Stomach (tissue), 9 donors: ENCODE measurements around the gene IP6K3. TPM values are rescaled to one million over a fixed set of nuclear protein-coding genes. Genes with fewer than 3 reads are reported as not detected.

ENCODE experiments used
- DNase-seq, 2 donors: peaks; one replicate each; pipeline versions ENCODE4 v3.0.0 to v3.0.0-alpha.2; 2013 to 2019
- H3K27ac ChIP-seq, 5 donors: fragments of 200-600 bp in 4 of 5; sonication (generic) in 4 of 5; one replicate each; pipeline ENCODE4 v1.5.1; 2013 to 2019; ENCODE audit warnings: mild to moderate bottlenecking in 1 of 5, moderate library complexity in 1 of 5
- H3K27me3 ChIP-seq, 3 donors: fragments of 200-600 bp; sonication (generic); one replicate each; pipeline ENCODE4 v1.5.1; 2017 to 2019; ENCODE audit warnings: mixed run types in 1 of 3
- H3K36me3 ChIP-seq, 4 donors: fragments of 200-600 bp; sonication (generic); 1 replicate in 3 of 4; 2 replicates in 1 of 4; pipeline ENCODE4 v1.5.1; 2016 to 2019
- H3K4me1 ChIP-seq, 4 donors: fragments of 200-600 bp; sonication (generic); one replicate each; pipeline ENCODE4 v1.5.1; 2016 to 2019
- H3K4me3 ChIP-seq, 4 donors: fragments of 200-600 bp; sonication (generic) in 3 of 4; one replicate each; pipeline ENCODE4 v1.5.1; 2016 to 2019; ENCODE audit warnings: mild to moderate bottlenecking in 1 of 4
- H3K9me3 ChIP-seq, 4 donors: fragments of 200-600 bp; sonication (generic); one replicate each; pipeline ENCODE4 v1.5.1; 2016 to 2019
- EP300 ChIP-seq: sonication (generic); formaldehyde crosslinking; IDR thresholded peaks from one replicate; pipeline ENCODE4 v1.6.1; 2017; ENCODE audit warnings: antibody characterized with exemption
- POLR2A ChIP-seq, 4 donors: fragments of 450-650 bp; IDR thresholded peaks; one replicate each; pipeline ENCODE4 v1.6.1; 2016; ENCODE audit warnings: antibody characterized with exemption in 4 of 4, control low read depth in 2 of 4, mild to moderate bottlenecking in 1 of 4, moderate library complexity in 1 of 4
- POLR2AphosphoS5 ChIP-seq, 3 donors: sonication (generic); formaldehyde crosslinking; IDR thresholded peaks; one replicate each; pipeline ENCODE4 v1.6.1; 2016; ENCODE audit warnings: antibody characterized with exemption in 3 of 3
- WGBS, 5 donors: extraction: QIAGEN DNeasy Blood & Tissue Kit in 3 of 5; methylation state at CpG; one replicate each; pipeline versions ENCODE4 v1.1.5 to v1.1.7; 2013 to 2018; 5-methylcytosine and 5-hydroxymethylcytosine counted together
- intact Hi-C: fragments of 100-400 bp; cut with DNase I; formaldehyde crosslinking; loops from one replicate; pipeline ENCODE4 v1.15.1; 2023; ENCODE audit warnings: low total_unique reads
- polyA plus RNA-seq, 3 donors: library from polyadenylated mRNA; stranded (reverse); fragments of 200-250 nt; gene quantifications; one replicate each; pipeline ENCODE4 v1.2.3, GENCODE V29; 2013
- total RNA-seq, 5 donors: library from RNA; depleted of rRNA; stranded (reverse); fragments of >200 nt; gene quantifications; one replicate each; pipeline versions ENCODE4 v1.1.0 to v1.2.3, GENCODE V29; 2014 to 2016
- TF ChIP-seq, protein P1 (sequence below), 7 experiments: fragments of 450-650 bp in 4 of 7; fragments of 200-600 bp in 3 of 7; sonication (generic) in 3 of 7; IDR thresholded peaks; one replicate each; pipeline ENCODE4 v1.5.1; 2016 to 2019; ENCODE audit warnings: antibody characterized with exemption in 7 of 7, control low read depth in 2 of 7, mild to moderate bottlenecking in 1 of 7
- donor health status: healthy with polysubstance abuse.
- donor health status: Bipolar disorder and iron deficiency.
- donor health status: healthy.

The IP6K3 gene
- total and polyA plus RNA-seq, 8 donors = 0.58 to 73.5 (median 1.9) TPM; not detected in 2

DNA sequence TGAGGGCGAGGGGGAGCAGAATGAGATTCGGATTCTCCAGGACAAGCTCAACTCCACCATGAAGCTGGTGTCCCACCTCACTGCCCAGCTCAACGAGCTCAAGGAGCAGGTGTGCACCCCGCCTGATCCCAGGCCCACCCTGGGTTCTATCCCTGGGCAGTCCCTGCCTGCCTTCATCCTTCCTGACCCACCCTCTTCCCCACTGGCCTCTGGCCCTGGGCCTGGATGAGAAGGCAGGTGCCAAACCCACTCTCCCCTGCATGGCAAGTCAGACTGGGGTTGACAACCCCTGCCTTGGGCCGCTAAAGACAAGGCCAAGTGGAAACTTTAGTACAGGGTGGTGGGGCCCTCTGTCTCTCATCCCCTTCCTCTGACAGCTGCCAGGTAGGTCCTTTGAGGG, 51.7 kb downstream of the IP6K3 start:
- H3K4me1 ChIP-seq = peaks cover 30 to 67% (median 42%) of the 10 kb centered on the region in 4 donors
- TF ChIP-seq, protein P1, sequence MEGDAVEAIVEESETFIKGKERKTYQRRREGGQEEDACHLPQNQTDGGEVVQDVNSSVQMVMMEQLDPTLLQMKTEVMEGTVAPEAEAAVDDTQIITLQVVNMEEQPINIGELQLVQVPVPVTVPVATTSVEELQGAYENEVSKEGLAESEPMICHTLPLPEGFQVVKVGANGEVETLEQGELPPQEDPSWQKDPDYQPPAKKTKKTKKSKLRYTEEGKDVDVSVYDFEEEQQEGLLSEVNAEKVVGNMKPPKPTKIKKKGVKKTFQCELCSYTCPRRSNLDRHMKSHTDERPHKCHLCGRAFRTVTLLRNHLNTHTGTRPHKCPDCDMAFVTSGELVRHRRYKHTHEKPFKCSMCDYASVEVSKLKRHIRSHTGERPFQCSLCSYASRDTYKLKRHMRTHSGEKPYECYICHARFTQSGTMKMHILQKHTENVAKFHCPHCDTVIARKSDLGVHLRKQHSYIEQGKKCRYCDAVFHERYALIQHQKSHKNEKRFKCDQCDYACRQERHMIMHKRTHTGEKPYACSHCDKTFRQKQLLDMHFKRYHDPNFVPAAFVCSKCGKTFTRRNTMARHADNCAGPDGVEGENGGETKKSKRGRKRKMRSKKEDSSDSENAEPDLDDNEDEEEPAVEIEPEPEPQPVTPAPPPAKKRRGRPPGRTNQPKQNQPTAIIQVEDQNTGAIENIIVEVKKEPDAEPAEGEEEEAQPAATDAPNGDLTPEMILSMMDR (IDR thresholded peaks at IDR 0.05) = no peak
- no peak for TF ChIP-seq EP300
- TF ChIP-seq POLR2A (IDR thresholded peaks at IDR 0.05) = no peak
- TF ChIP-seq POLR2AphosphoS5 (IDR thresholded peaks at IDR 0.05) = no peak
- DNase-seq = no peak
- H3K27me3 ChIP-seq = no peaks in the 10 kb centered on the region
- peaks cover 43 to 97% (median 93%) of the 10 kb centered on the region in 4 donors for H3K36me3 ChIP-seq
- no peak overlapping the region for H3K4me3 ChIP-seq
- H3K9me3 ChIP-seq = no peaks in the 10 kb centered on the region
- intact Hi-C loops = no loop called here
- 73 to 89% (median 85%) methylated on average over 3 to 5 of the region's 5 CpGs for WGBS, 5 donors
- peak overlapping the region; percentile 19 to 77 (median 50) for H3K27ac ChIP-seq

DNA sequence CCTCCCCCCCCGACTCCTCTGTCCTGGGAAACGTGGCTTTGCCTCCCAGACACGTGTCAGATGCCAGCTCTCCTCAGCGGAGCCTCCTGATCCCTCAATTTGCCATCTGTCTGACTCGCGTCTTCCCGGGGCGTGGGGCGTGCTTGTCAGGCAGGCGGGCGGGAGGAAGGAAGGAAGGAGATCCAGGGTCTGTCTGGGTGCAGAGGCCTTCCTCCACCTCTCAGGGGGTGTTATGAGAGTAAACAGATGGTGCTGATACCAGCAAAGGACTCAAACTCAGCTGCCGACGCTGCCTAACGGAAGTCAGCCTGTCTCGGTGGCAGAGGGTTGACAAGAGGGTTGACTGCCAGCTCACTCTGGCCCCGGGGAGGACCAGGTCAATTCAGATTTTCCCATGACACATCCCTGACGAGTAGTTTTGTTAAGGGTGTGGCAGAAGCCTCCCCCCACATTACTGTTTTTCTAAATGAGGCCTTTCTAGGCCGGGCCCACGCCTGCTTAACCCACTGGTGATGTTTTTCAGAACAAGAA, 52.2 kb downstream of the IP6K3 start:
- no peak for TF ChIP-seq POLR2AphosphoS5 (IDR thresholded peaks at IDR 0.05)
- no peak for TF ChIP-seq POLR2A (IDR thresholded peaks at IDR 0.05)
- TF ChIP-seq EP300 = no peak
- TF ChIP-seq, protein P1 (IDR thresholded peaks at IDR 0.05) = no peak
- no peaks in the 10 kb centered on the region for H3K27me3 ChIP-seq
- H3K4me3 ChIP-seq = no peak overlapping the region
- DNase-seq = peak in 1 of 2 donors; percentile 67
- H3K4me1 ChIP-seq = peaks cover 30 to 65% (median 42%) of the 10 kb centered on the region in 4 donors
- peaks cover 43 to 100% (median 97%) of the 10 kb centered on the region in 4 donors for H3K36me3 ChIP-seq
- intact Hi-C loops = no loop called here
- 40 to 53% (median 49%) methylated on average over 11 to 19 of the region's 19 CpGs for WGBS, 5 donors
- H3K9me3 ChIP-seq = no peaks in the 10 kb centered on the region
- H3K27ac ChIP-seq = peak overlapping the region; percentile 19 to 77 (median 50)

DNA sequence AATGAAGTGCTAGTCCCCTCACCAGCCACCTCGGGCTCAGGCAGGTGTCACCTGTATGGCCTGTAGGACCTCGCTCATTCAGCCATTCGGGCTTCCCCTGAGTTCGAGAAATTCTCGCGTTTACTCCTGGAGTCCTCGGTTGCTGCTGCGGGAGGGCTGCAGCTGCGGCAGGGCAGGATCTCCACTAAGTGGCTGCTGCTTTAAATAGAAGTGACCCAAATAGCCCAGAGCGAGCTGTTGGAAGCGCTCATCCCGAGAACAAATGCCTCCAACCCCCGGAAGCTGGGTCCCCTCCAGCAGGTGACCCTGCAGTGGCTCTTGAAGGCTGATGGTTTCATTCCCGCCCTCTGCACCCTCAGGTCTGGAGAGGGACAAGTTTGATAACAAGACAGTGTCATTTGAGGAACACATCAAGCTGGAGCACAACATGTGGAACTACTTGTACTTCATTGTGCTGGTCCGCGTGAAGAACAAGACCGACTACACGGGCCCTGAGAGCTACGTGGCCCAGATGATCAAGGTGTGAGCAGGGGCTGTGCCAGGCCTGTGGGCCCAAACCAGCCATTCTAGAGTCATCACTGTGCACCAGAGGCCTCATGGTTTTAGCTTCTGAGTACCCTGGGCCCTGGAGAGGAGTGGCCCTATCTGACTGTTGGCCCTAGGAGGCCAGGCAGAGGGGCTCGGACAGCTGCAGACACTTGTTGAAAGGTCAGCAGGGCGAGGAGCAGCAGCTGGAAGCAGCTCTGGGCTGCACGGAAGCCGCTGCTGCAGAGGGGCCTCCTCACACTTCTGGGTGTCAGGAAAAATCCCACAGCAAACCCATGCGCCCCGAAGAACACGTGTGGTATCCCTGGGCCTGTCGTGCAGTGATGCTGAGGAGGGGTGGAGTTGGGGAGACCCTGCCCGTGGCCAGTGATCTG, 53.3 kb downstream of the IP6K3 start:
- H3K27ac ChIP-seq = peak overlapping the region in 4 of 5 donors; percentile 41 to 77 (median 64)
- intact Hi-C loops = no loop called here

DNA sequence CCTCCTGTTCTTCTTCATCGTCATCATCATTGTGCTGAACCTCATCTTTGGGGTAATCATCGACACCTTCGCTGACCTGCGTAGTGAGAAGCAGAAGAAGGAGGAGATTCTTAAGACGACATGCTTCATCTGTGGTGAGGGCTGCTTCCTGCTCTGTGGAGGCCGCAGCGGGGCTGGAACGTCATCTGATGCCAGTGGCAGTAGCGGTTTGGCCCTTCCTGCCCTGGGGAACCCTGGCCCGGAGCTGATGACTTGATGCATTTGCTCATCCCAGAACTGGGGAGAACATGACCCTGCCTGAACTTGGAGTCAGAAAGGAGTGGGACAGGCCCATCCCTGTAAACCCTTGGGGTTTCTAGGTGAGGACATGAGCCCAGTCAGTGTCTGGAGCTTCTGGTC, 53.9 kb downstream of the IP6K3 start:
- peak in 2 of 3 donors; percentile 5 to 37 for TF ChIP-seq POLR2AphosphoS5 (IDR thresholded peaks at IDR 0.05)
- TF ChIP-seq, protein P1 (IDR thresholded peaks at IDR 0.05) = no peak
- TF ChIP-seq EP300 = no peak
- TF ChIP-seq POLR2A (IDR thresholded peaks at IDR 0.05) = no peak
- Histone ChIP-seq H3K4me3 (no peak overlapping the region), H3K27me3 (no peaks in the 10 kb centered on the region), H3K36me3 (peaks cover 54 to 100% (median 97%) of the 10 kb centered on the region in 4 donors), H3K27ac (peak overlapping the region in 4 of 5 donors; percentile 53 to 66 (median 64)), H3K9me3 (no peaks in the 10 kb centered on the region), H3K4me1 (peaks cover 30 to 61% (median 40%) of the 10 kb centered on the region in 4 donors)
- 67 to 79% (median 79%) methylated on average over 10 of the region's 10 CpGs for WGBS, 5 donors
- DNase-seq = peak; percentile 51 to 54
- intact Hi-C loops = no loop called here

More for the DNA sequence above, 53.3 kb downstream of the IP6K3 start:
- Histone ChIP-seq H3K4me3 (no peak overlapping the region), H3K36me3 (peaks cover 48 to 100% (median 97%) of the 10 kb centered on the region in 4 donors), H3K27me3 (no peaks in the 10 kb centered on the region), H3K4me1 (peaks cover 30 to 65% (median 42%) of the 10 kb centered on the region in 4 donors), H3K9me3 (no peaks in the 10 kb centered on the region)
- TF ChIP-seq POLR2AphosphoS5 (IDR thresholded peaks at IDR 0.05) (no peak), EP300 (no peak), POLR2A (IDR thresholded peaks at IDR 0.05) (no peak)
- TF ChIP-seq, protein P1 (IDR thresholded peaks at IDR 0.05) = no peak
- WGBS, 5 donors = 73 to 83% (median 78%) methylated on average over 24 to 28 of the region's 28 CpGs
- no peak for DNase-seq
